Germinal center (tissue), 1 donor: Measurements from ENCODE around the gene OXT.
"Not testable (repeated sequence)": the region's sequence is repeated elsewhere in the genome, so short reads cannot be mapped to it uniquely, and the experiment has no call there.

ENCODE experiments used
- DNase-seq: peaks from one replicate; pipeline ENCODE4 v3.0.0; 2012; ENCODE audit warnings: mixed read lengths, low spot score

Gene OXT

DNA sequence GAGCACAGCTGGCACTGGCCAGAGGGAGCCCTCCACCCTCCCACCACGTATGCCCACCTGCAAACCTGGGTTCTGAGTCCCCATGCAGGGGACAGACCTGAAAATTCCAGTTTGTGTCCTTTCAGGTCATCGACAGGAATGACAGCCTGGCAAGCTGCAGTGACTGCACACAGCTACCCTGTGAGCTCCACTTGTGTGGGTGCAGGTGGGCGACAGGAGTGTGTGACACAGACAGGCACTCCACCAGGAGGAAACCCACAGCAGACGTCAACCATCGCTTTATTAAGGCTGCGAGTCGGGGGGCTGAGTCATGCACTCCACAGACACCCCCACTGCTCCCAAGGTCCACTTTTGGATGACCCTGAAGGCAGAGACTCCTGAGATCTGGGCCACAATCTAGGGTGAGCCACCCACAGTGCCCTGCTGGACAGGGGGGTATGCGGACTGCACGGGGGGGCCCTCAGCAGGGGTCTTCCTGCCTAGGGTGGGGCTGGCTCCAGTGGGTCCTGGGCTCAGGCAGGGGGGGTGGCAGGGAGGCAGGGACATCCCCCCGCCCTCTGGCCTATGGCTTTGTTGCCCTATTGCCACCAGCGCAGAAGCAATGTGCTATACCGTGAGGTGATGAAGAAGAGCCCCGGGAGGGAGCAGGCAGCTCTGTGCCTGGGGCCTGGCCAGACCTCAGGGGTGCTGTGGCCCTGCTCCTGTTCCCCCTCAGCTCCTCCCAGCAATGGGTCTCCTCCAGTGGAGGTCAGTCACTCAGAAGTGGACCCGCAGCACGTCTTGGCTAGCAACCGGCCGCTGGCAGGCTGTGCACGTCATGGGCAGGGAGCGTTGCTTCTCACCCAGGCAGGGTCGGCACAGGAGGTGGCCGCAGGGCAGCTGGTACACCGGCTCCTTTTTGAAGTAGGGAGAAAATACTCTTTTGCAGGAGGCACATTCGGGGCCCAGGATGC lies 38.2 kb downstream of the OXT start:
- no peak for DNase-seq

DNA sequence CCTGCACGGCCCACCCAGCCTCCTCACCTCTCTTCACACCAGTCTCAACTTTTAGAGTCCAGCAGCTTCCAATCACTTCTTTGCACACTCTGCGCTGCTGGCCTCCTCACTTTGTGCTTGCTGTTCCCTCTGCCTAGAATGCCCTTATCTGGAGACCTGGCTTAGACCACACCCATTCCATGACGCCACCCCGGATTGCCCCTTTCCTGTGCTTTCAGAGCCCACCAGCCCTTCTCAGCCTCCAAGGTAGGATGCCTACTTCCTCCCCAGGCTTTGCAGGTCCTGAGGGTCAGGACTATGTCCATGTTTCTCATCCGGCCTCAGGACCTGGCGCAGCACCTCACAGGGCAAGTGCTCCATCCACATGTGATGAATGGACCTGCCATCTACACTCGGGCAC lies 40.1 kb downstream of the OXT start:
- DNase-seq = no peak

DNA sequence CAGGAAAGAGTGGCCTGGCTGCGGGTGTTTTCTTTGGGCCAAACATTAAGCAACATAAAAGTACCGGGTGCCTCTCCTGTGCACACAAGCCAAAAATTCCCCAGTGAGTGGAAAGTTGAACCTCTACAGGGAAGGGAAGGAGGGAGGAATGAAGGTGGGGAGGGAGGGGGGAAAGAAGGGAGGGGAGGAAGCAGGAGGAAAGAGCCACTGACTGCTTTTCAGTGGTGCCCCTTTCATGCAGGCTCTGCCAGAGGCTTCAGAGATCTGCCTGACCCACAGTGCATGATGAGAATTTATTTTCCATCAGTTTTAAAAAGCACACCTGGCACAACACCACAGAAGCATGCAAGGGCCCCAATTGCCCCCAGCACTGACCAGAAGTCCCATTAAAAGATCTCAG lies 40.6 kb downstream of the OXT start:
- no peak for DNase-seq

DNA sequence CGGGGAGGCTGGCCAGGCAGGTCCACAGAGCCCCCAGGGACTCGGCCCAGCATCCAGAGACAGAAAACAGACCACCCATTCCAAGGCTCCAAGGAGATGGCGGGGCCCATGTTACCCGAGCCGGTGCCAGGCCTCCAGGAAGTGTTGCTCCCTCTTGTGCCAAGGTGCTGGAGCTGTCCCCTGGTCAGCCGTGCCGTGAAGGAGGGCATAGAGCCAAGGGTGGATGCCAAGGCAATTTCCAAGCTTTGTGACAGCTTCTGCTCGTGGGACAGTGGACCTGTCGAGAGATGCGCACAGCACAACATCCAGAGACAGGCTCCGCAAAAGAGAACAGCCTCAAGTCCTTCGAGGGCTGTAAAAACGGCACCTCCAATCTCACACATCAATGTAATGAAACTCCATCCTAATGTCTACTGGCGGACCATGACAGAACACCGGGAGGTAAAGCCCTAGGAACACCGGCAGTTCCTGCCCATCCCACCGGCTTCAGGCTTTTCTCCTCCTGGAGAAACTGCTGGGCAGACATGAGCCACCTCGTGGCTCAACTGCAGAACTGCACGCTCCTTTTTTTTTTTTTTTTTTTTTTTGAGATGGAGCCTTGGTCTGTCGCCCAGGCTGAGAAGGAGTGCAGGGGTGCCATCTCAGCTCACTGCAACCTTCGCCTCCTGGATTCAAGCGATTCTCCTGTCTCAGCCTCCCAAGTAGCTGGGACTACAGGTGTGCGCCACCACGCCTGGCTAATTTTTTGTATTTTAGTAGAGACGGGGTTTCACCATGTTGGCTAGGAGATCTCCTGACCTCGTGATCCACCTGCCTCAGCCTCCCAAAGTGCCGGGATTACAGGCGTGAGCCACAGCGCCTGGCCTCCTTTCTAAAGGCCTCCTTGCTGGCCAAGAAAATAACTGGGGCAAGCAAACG lies 44.0 kb downstream of the OXT start:
- DNase-seq = peak; percentile 79

DNA sequence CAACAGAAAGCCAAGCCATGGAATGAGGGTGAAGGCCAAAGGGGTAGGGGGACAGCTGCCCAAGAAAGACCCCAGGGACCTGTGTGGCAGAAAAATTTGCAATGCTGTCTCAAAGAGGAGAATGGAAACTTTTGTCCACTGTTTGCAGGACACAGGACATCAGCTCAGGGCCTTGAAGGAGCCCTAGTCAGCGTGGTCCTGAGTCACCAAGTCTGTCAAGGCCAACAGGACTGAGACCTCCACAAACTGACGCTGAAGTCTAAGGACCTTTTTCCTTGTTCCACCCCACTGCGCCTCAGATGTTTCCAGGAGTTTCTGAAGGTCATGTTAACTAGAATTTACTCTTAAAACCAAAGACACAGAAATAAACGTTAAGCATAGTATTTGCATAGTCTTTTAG lies 44.9 kb downstream of the OXT start:
- DNase-seq = no peak

DNA sequence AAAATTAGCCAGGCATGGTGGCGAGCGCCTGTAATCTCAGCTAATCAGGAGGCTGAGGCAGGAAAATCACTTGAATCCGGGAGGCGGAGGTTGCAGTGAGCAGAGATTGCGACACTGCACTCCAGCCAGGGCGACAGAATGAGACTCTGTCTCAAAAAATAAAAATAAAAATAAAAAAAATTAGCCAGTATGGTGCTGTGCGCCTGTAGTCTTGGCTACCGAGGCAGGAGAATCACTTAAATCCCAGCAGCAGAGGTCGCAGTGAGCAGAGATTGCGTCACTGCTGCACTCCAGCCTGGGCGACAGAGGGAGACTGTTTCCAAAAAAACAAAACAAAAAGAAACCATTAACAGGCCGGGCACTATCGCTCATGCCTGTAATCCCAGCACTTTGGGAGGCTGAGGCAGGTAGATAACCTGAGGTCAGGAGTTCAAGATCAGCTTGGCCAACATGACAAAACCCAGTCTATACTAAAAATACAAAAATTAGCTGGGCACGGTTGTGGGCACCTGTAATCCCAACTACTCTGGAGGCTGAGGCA lies 46.5 kb downstream of the OXT start:
- DNase-seq = not testable (repeated sequence)

DNA sequence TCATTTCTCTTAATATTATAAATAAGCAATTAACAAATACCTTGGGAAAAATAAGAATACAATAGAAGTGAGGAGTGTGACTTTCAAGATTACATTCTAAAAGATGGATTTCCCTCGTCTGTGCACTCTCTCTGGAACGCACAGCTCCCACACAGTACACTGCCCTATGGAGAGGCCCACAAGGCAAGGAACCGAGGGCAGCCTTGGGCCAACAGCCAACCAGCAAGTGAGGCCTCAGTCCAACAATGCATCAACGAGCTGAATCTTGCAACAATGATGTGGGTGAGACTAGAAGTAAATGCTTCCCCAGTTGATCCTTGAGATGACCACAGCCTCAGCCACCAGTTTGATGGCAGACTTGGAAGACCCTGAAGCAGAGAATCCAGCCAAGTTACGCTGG lies 47.6 kb downstream of the OXT start:
- DNase-seq = no peak

DNA sequence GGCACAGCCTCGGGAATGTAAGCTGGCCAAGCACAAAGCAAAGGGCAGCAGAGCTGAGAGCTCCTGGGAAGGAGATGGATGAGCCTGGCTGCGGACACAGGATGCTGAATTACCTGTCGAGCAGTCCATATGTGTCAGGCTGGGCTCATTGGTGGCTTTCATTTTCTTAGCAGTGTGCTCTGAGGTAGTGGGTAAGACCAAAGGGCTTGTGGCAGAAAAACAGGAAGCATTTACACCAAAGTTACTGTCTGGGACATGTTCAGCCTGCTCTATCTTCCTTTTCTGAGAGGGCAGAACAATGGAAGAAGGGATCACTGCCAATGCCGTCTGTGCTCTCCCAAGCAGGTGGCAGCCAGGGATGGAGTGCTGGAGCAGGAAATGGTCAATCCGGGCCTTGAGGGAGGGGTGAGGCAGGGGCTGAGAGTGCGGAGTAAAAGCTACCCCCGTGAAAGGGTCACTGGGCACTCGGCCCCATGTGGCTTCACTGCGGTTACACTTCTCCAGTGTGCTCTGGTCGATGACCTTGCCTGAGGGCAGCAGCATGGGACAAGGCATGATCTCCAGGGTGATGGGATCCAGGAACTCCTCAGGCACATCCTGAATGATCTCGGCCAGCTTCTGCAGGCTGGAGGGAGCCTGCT lies 50.0 kb downstream of the OXT start:
- DNase-seq = no peak
